Panc1 (cell line): ENCODE data around the gene NEUROD4.
"Not testable (repeated sequence)": the region's sequence is repeated elsewhere in the genome, so short reads cannot be mapped to it uniquely, and the experiment has no call there.

Source experiments
- CTCF ChIP-seq: fragments of 450-650 bp; IDR thresholded peaks from 2 replicates; pipeline ENCODE4 v1.5.1; 2017; ENCODE audit warnings: mild to moderate bottlenecking
- POLR2AphosphoS5 ChIP-seq: IDR thresholded peaks from 2 replicates; pipeline ENCODE4 v1.6.1; 2012; ENCODE audit warnings: mild to moderate bottlenecking, low read depth, low read length, moderate library complexity
- REST ChIP-seq, 2 experiments: IDR thresholded peaks; 2 replicates each; pipeline ENCODE4 v1.6.1; 2011 to 2012; ENCODE audit warnings: low read depth in 2 of 2, control low read depth in 1 of 2, low read length in 1 of 2, mild to moderate bottlenecking in 1 of 2, moderate library complexity in 1 of 2; ENCODE audit not compliant: insufficient read depth in 1 of 2

GRCh38 chr12:54986773-54987172, 33.0 kb upstream of the NEUROD4 start:
- TF ChIP-seq CTCF; REST (IDR thresholded peaks at IDR 0.05; ENCODE audit: insufficient read depth in 1 of 2, low read depth in 2 of 2, low read length in 1 of 2); POLR2AphosphoS5: not testable (repeated sequence)
